ENCODE measurements around the gene UCK2. TPM values are rescaled to one million over a fixed set of nuclear protein-coding genes. Genes with fewer than 3 reads are reported as not detected.

UCK2 gene
- total and polyA plus RNA-seq, 9 of the 15 experiments (the other 6 are each of a cell fraction or from before 2014, with no cell fraction given) = 71.6 to 145 (median 95.8) TPM

GRCh38 chr1:165842671-165843129 is 15.3 kb downstream of the UCK2 start (continued):
- no peak for TF ChIP-seq SP1 (CRISPR knock-in tag; IDR thresholded peaks at IDR 0.05)
- no peak for TF ChIP-seq CHD4 (IDR thresholded peaks at IDR 0.05; ENCODE audit: insufficient read depth, insufficient replicate concordance, low read depth, low read length, poor library complexity, severe bottlenecking)
- TF ChIP-seq BRD9 (IDR thresholded peaks at IDR 0.05; ENCODE audit: low read depth, partially characterized antibody) = no peak
- no peak for TF ChIP-seq ELF4 (CRISPR knock-in tag; IDR thresholded peaks at IDR 0.05)
- no peak for TF ChIP-seq PML (IDR thresholded peaks at IDR 0.05; ENCODE audit: low read length)
- TF ChIP-seq NFXL1 (CRISPR knock-in tag; IDR thresholded peaks at IDR 0.05) = no peak
- TF ChIP-seq, protein P1, sequence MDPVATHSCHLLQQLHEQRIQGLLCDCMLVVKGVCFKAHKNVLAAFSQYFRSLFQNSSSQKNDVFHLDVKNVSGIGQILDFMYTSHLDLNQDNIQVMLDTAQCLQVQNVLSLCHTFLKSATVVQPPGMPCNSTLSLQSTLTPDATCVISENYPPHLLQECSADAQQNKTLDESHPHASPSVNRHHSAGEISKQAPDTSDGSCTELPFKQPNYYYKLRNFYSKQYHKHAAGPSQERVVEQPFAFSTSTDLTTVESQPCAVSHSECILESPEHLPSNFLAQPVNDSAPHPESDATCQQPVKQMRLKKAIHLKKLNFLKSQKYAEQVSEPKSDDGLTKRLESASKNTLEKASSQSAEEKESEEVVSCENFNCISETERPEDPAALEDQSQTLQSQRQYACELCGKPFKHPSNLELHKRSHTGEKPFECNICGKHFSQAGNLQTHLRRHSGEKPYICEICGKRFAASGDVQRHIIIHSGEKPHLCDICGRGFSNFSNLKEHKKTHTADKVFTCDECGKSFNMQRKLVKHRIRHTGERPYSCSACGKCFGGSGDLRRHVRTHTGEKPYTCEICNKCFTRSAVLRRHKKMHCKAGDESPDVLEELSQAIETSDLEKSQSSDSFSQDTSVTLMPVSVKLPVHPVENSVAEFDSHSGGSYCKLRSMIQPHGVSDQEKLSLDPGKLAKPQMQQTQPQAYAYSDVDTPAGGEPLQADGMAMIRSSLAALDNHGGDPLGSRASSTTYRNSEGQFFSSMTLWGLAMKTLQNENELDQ (CRISPR knock-in tag; IDR thresholded peaks at IDR 0.05; ENCODE audit: borderline replicate concordance) = no peak
- peak; percentile 90 for TF ChIP-seq TCF3 (CRISPR knock-in tag; IDR thresholded peaks at IDR 0.05)
- TF ChIP-seq PRMT5 (CRISPR knock-in tag; IDR thresholded peaks at IDR 0.05) = no peak
- TF ChIP-seq BRF2 (IDR thresholded peaks at IDR 0.05; ENCODE audit: borderline replicate concordance, insufficient read depth, insufficient read length) = no peak
- 0 out of 2 replicates have a peak, but pooled peaks have one; percentile 45 for TF ChIP-seq RNF2 (IDR thresholded peaks at IDR 0.05)
- TF ChIP-seq KHSRP (IDR thresholded peaks at IDR 0.05) = no peak
- no peak for TF ChIP-seq HEY1 (CRISPR knock-in tag; IDR thresholded peaks at IDR 0.05; ENCODE audit: borderline replicate concordance)
- no peak for TF ChIP-seq HDAC3 (IDR thresholded peaks at IDR 0.05; ENCODE audit: borderline replicate concordance, partially characterized antibody)
- peak in 1 of 2 experiments; percentile 57; a peak in 1 of 4 replicates for TF ChIP-seq ARNT (IDR thresholded peaks at IDR 0.05)
- no peak for TF ChIP-seq ZNF354B (CRISPR knock-in tag; IDR thresholded peaks at IDR 0.05)
- TF ChIP-seq ZNF311 (CRISPR knock-in tag; IDR thresholded peaks at IDR 0.05) = no peak
- TF ChIP-seq RHOXF2B (CRISPR knock-in tag; conservative IDR thresholded peaks at IDR 0.05) = no peak
- TF ChIP-seq EP400 (IDR thresholded peaks at IDR 0.05) = 0 out of 2 replicates have a peak, but pooled peaks have one; percentile 13
- TF ChIP-seq MYNN (IDR thresholded peaks at IDR 0.05) = no peak; the same call in 1 of the 2 replicates
- no peak for TF ChIP-seq MYNN (CRISPR knock-in tag; IDR thresholded peaks at IDR 0.05)
- TF ChIP-seq MBD1 (CRISPR knock-in tag; IDR thresholded peaks at IDR 0.05) = no peak
- TF ChIP-seq GTF2E2 (tag; IDR thresholded peaks at IDR 0.05) = no peak
- no peak for TF ChIP-seq RBM14 (IDR thresholded peaks at IDR 0.05; ENCODE audit: borderline replicate concordance, insufficient read depth, low read depth, low read length)
- TF ChIP-seq, protein P2, sequence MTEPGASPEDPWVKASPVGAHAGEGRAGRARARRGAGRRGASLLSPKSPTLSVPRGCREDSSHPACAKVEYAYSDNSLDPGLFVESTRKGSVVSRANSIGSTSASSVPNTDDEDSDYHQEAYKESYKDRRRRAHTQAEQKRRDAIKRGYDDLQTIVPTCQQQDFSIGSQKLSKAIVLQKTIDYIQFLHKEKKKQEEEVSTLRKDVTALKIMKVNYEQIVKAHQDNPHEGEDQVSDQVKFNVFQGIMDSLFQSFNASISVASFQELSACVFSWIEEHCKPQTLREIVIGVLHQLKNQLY (CRISPR knock-in tag; conservative IDR thresholded peaks at IDR 0.05) = no peak
- TF ChIP-seq ZNF696 (CRISPR knock-in tag; conservative IDR thresholded peaks at IDR 0.05) = no peak

Data from K562 (cell line).